Caco-2 (cell line): ENCODE measurements around the gene PSME4. TPM values are rescaled to one million over a fixed set of nuclear protein-coding genes. Genes with fewer than 3 reads are reported as not detected.
"Not testable (repeated sequence)": the region's sequence is repeated elsewhere in the genome, so short reads cannot be mapped to it uniquely, and the experiment has no call there.

Experiments used
- BruUV-seq: library from RNA; stranded (reverse); fragments of 400-500 nt; replicated peaks from 2 replicates; lab custom pipeline; 2021; lab: Mats Ljungman, UMichigan
- CTCF ChIA-PET: fragments of 300-600 bp; sonication (Branson Sonifier 250); formaldehyde crosslinking; loops from one replicate; lab custom pipeline; 2022; ENCODE audit warnings: antibody characterized with exemption; lab: Charles Lee
- POLR2A ChIA-PET: fragments of 300-600 bp; sonication (Branson Sonifier 250); formaldehyde crosslinking; loops from one replicate; lab custom pipeline; 2022; ENCODE audit warnings: antibody characterized with exemption; lab: Charles Lee
- DNase-seq, 2 experiments: peaks; one replicate each; pipeline versions ENCODE4 v3.0.0 to v3.0.0-alpha.2; 2020 to 2022
- H3K27me3 ChIP-seq: replicated peaks from 2 replicates; pipeline ENCODE4 v1.6.0; 2011; ENCODE audit warnings: low read length; ENCODE audit not compliant: control insufficient read depth, insufficient read depth
- H3K36me3 ChIP-seq: 2 replicates; pipeline ENCODE4 v1.5.1; 2011; ENCODE audit warnings: low read length; ENCODE audit not compliant: control insufficient read depth, insufficient read depth
- H3K4me1 ChIP-seq: fragments of 250-450 bp; sonication (Bioruptor Pico); 2 replicates; pipeline ENCODE4 v1.5.1; 2020; ENCODE audit warnings: mild to moderate bottlenecking
- H3K4me3 ChIP-seq: 2 replicates; pipeline ENCODE4 v1.5.1; 2011; ENCODE audit warnings: low read depth, mild to moderate bottlenecking, control low read depth, low read length
- H3K9me3 ChIP-seq: fragments of 250-450 bp; sonication (Bioruptor Pico); 2 replicates; pipeline ENCODE4 v1.5.1; 2020; ENCODE audit warnings: mild to moderate bottlenecking, moderate library complexity
- H3K27ac Mint-ChIP-seq: one replicate; pipeline ENCODE4 v1.8.0; 2022; ENCODE audit warnings: mixed read lengths; ENCODE audit not compliant: unreplicated experiment
- H3K27me3 Mint-ChIP-seq: one replicate; pipeline ENCODE4 v1.8.0; 2022; ENCODE audit warnings: mixed read lengths; ENCODE audit not compliant: insufficient read depth, unreplicated experiment
- H3K36me3 Mint-ChIP-seq: one replicate; pipeline ENCODE4 v1.8.0; 2022; ENCODE audit warnings: mild to moderate bottlenecking, mixed read lengths; ENCODE audit not compliant: insufficient read depth, unreplicated experiment
- H3K4me1 Mint-ChIP-seq: one replicate; pipeline ENCODE4 v1.8.0; 2022; ENCODE audit warnings: low read depth, mixed read lengths; ENCODE audit not compliant: unreplicated experiment
- H3K4me3 Mint-ChIP-seq: one replicate; pipeline ENCODE4 v1.8.0; 2022; ENCODE audit warnings: mild to moderate bottlenecking, moderate library complexity, mixed read lengths; ENCODE audit not compliant: unreplicated experiment
- H3K9me3 Mint-ChIP-seq: one replicate; pipeline ENCODE4 v1.8.0; 2022; ENCODE audit warnings: mixed read lengths; ENCODE audit not compliant: unreplicated experiment
- CTCF ChIP-seq, 2 experiments: fragments of 200-600 bp in 1 of 2; IDR thresholded peaks; 1 replicate in 1 of 2; 2 replicates in 1 of 2; pipeline versions ENCODE4 v1.5.1 to v1.8.0; 2011 to 2022; ENCODE audit warnings: antibody characterized with exemption in 1 of 2, control low read depth in 1 of 2, inconsistent platforms in 1 of 2, low read depth in 1 of 2, low read length in 1 of 2, mild to moderate bottlenecking in 1 of 2, moderate library complexity in 1 of 2; ENCODE audit not compliant: insufficient read depth in 1 of 2, severe bottlenecking in 1 of 2, unreplicated experiment in 1 of 2
- intact Hi-C: fragments of 100-400 bp; cut with micrococcal nuclease; formaldehyde crosslinking; loops from one replicate; pipeline ENCODE4 v1.10.0; 2022; ENCODE audit not compliant: unreplicated experiment
- total RNA-seq: library from RNA; stranded (reverse); gene quantifications from 2 replicates; pipeline ENCODE4 v1.2.3, GENCODE V29; 2022

Gene PSME4
- total RNA-seq, 1 experiment from 2014 or later: 79.0 TPM

DNA sequence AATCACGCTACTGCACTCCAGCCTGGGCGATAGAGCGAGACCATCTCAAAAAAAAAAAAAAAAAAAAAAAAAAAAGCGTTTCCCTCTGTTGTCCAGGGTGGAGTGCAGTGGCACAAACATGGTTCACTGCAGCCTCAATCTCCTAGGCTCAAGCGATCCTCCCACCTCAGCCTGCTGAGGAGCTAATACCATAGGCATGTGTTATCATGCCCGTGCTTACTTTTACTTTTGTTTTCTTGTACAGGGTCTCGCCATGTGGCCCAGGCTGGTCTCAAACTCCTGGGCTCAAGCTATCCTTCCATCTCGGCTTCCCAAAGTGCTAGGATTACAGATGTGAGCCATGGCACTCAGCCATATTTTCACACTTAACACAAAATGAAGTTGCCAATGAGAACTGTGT lies 37.5 kb downstream of the PSME4 start:
- ChIA-PET POLR2A (no interaction called here), CTCF (no interaction called here)
- intact Hi-C loops: no loop called here
- no TSS peak for BruUV-seq
- H3K9me3 Mint-ChIP-seq: no peaks in the 10 kb centered on the region
- H3K27ac Mint-ChIP-seq: no peak overlapping the region
- peaks cover 95% of the 10 kb centered on the region for H3K36me3 Mint-ChIP-seq
- no peaks in the 10 kb centered on the region for H3K4me1 Mint-ChIP-seq
- DNase-seq: no peak
- no peaks in the 10 kb centered on the region for H3K27me3 Mint-ChIP-seq
- no peak overlapping the region for H3K4me3 ChIP-seq
- H3K4me1 ChIP-seq: no peaks in the 10 kb centered on the region
- H3K9me3 ChIP-seq: no peaks in the 10 kb centered on the region
- H3K4me3 Mint-ChIP-seq: no peak overlapping the region
- no peak for TF ChIP-seq CTCF (IDR thresholded peaks at IDR 0.05; ENCODE audit: insufficient read depth in 1 of 2, low read depth in 1 of 2, low read length in 1 of 2, severe bottlenecking in 1 of 2, unreplicated experiment in 1 of 2)
- H3K27me3 ChIP-seq: no peaks in the 10 kb centered on the region
- peaks cover 2% of the 10 kb centered on the region; the same call in 1 of the 2 replicates for H3K36me3 ChIP-seq

- H3K27me3 ChIP-seq, intact Hi-C loops, H3K36me3 ChIP-seq, H3K9me3 ChIP-seq, H3K4me1 ChIP-seq, BruUV-seq, H3K4me3 Mint-ChIP-seq, CTCF ChIA-PET, H3K4me3 ChIP-seq, DNase-seq, H3K9me3 Mint-ChIP-seq, H3K27me3 Mint-ChIP-seq, POLR2A ChIA-PET, H3K4me1 Mint-ChIP-seq, H3K27ac Mint-ChIP-seq: not testable (repeated sequence)
- H3K36me3 Mint-ChIP-seq: peaks cover 78% of the 10 kb centered on the region
Measured at GRCh38 chr2:53926321-53926720, 44.5 kb downstream of the PSME4 start.

DNA sequence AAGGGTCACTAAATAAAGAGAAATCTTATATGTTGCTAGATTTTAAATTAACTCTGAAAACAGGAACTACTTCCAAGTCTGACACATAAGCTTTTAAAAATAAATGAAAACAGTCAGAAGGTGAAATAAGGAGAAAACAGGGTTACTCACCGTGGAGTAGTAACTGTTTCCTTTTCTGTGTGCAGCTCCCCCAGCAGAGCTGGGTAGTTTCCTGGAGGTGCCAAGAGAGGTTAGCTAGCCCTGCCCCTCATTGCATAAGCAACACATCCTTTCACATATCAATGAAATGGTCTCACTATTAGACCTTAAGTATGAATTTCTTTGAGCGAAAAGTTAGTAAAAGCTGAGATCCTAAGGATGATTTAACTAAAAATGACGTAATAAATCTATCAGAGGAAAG lies 57.1 kb downstream of the PSME4 start:
- no TSS peak for BruUV-seq
- no peaks in the 10 kb centered on the region for H3K4me1 Mint-ChIP-seq
- intact Hi-C loops: loop anchor here (5.0 kb wide), 1 partner anchor 169 kb away; no protein-coding TSS in a partner anchor
- Histone ChIP-seq H3K4me1 (no peaks in the 10 kb centered on the region), H3K27me3 (no peaks in the 10 kb centered on the region), H3K9me3 (no peaks in the 10 kb centered on the region), H3K36me3 (no peaks in the 10 kb centered on the region), H3K4me3 (no peak overlapping the region)
- TF ChIP-seq CTCF (IDR thresholded peaks at IDR 0.05; ENCODE audit: insufficient read depth in 1 of 2, low read depth in 1 of 2, low read length in 1 of 2, severe bottlenecking in 1 of 2, unreplicated experiment in 1 of 2): no peak
- H3K27me3 Mint-ChIP-seq: no peaks in the 10 kb centered on the region
- DNase-seq: no peak
- H3K9me3 Mint-ChIP-seq: no peaks in the 10 kb centered on the region
- no peak overlapping the region for H3K27ac Mint-ChIP-seq
- peaks cover 38% of the 10 kb centered on the region for H3K36me3 Mint-ChIP-seq
- H3K4me3 Mint-ChIP-seq: no peak overlapping the region
- ChIA-PET CTCF (no interaction called here), POLR2A (no interaction called here)
